ENCODE measurements around the gene RAI14. TPM values are rescaled to one million over a fixed set of nuclear protein-coding genes. Genes with fewer than 3 reads are reported as not detected.
A peak's percentile ranks its signal among the peaks of the same experiment; 100 is the strongest.

The RAI14 gene
- total RNA-seq, 1 experiment from 2014 or later: 133 TPM

- ChIA-PET CTCF (no interaction called here), POLR2A (ENCODE audit: unreplicated experiment) (no interaction called here)
- Histone ChIP-seq H3K4me1 (replicated peaks; ENCODE audit: insufficient read depth) (peaks cover 19% of the 10 kb centered on the region), H3K36me3 (ENCODE audit: low read depth) (peaks cover 58% of the 10 kb centered on the region), H3K9me2 (ENCODE audit: insufficient read depth) (no peaks in the 10 kb centered on the region), H3K4me2 (no peak overlapping the region), H3K27ac (peak overlapping the region; percentile 30), H4K20me1 (ENCODE audit: insufficient read depth) (0 out of 2 replicates have a peak, but pooled peaks cover 6% of the 10 kb centered on the region), H3K9me3 (ENCODE audit: insufficient read depth, low read depth) (no peaks in the 10 kb centered on the region), H2AFZ (no peak overlapping the region), H3K4me3 (no peak overlapping the region), H3K79me2 (ENCODE audit: low read depth) (peaks cover 93% of the 10 kb centered on the region), H3K27me3 (ENCODE audit: insufficient read depth, low read depth) (no peaks in the 10 kb centered on the region), H3F3A (ENCODE audit: insufficient read depth, low read depth) (peaks cover 48% of the 10 kb centered on the region; the same call in 1 of the 2 replicates)
- no TSS peak for BruUV-seq (replicated peaks)
- no peak for DNase-seq
- TF ChIP-seq CTCF (conservative IDR thresholded peaks at IDR 0.05): no peak
- TF ChIP-seq EZH2 (IDR thresholded peaks at IDR 0.05; ENCODE audit: low read depth): no peak
- intact Hi-C loops (cut with micrococcal nuclease; ENCODE audit: unreplicated experiment): no loop called here
These were observed 37.9 kb downstream of the RAI14 start for GRCh38 chr5:34694012-34694411.

DNA sequence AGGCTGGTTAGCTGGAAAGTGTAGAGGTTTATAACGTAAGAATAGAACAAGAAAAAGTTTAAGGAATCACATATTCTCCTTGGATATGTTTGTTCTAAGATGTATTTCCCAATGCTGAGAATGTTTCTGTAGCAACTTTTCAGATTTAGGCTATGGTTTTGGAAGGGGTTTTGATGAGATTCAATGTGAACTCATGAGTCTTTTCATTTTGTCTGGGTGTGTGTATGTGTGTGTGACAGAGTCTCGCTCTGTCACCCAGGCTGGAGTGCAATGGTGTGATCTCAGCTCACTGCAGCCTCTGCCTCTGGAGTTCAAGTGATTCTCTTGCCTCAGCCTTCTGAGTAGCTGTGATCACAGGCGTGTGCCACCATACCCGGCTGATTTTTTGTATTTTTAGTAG, 38.6 kb downstream of the RAI14 start:
- Histone ChIP-seq H3K4me2 (no peak overlapping the region), H3K9me2 (ENCODE audit: insufficient read depth) (no peaks in the 10 kb centered on the region), H3K27ac (peak overlapping the region; percentile 30), H3K4me1 (replicated peaks; ENCODE audit: insufficient read depth) (peaks cover 26% of the 10 kb centered on the region), H3K27me3 (ENCODE audit: insufficient read depth, low read depth) (no peaks in the 10 kb centered on the region), H2AFZ (no peak overlapping the region), H4K20me1 (ENCODE audit: insufficient read depth) (0 out of 2 replicates have a peak, but pooled peaks cover 6% of the 10 kb centered on the region), H3K9me3 (ENCODE audit: insufficient read depth, low read depth) (no peaks in the 10 kb centered on the region), H3K36me3 (ENCODE audit: low read depth) (peaks cover 58% of the 10 kb centered on the region), H3K4me3 (no peak overlapping the region), H3K79me2 (ENCODE audit: low read depth) (peaks cover 93% of the 10 kb centered on the region), H3F3A (ENCODE audit: insufficient read depth, low read depth) (peaks cover 55% of the 10 kb centered on the region)
- BruUV-seq (replicated peaks): no TSS peak
- intact Hi-C loops (cut with micrococcal nuclease; ENCODE audit: unreplicated experiment): no loop called here
- DNase-seq: no peak
- TF ChIP-seq CTCF (conservative IDR thresholded peaks at IDR 0.05) (no peak), EZH2 (IDR thresholded peaks at IDR 0.05; ENCODE audit: low read depth) (no peak)
- ChIA-PET CTCF (no interaction called here), POLR2A (ENCODE audit: unreplicated experiment) (interaction anchor here (0.7 kb wide), 1 partner anchor 1076 kb away, joined by 7 read pairs; no protein-coding TSS in a partner anchor)

GRCh38 chr5:34695275-34696027, 39.3 kb downstream of the RAI14 start:
- Histone ChIP-seq H3K9me3 (ENCODE audit: insufficient read depth, low read depth) (no peaks in the 10 kb centered on the region), H3K27ac (peak overlapping the region; percentile 30; the same call in 1 of the 2 replicates), H3K27me3 (ENCODE audit: insufficient read depth, low read depth) (no peaks in the 10 kb centered on the region), H3F3A (ENCODE audit: insufficient read depth, low read depth) (peaks cover 54% of the 10 kb centered on the region), H3K79me2 (ENCODE audit: low read depth) (peaks cover 93% of the 10 kb centered on the region), H4K20me1 (ENCODE audit: insufficient read depth) (peaks cover 6% of the 10 kb centered on the region; the same call in 1 of the 2 replicates), H3K4me1 (replicated peaks; ENCODE audit: insufficient read depth) (peaks cover 33% of the 10 kb centered on the region), H3K4me3 (no peak overlapping the region), H3K9me2 (ENCODE audit: insufficient read depth) (no peaks in the 10 kb centered on the region), H2AFZ (no peak overlapping the region), H3K36me3 (ENCODE audit: low read depth) (peaks cover 55% of the 10 kb centered on the region), H3K4me2 (0 out of 2 replicates have a peak overlapping the region, but pooled peaks have one; percentile 4)
- DNase-seq: no peak
- CTCF ChIA-PET: no interaction called here
- TF ChIP-seq EZH2 (IDR thresholded peaks at IDR 0.05; ENCODE audit: low read depth) (no peak), CTCF (conservative IDR thresholded peaks at IDR 0.05) (no peak)
- intact Hi-C loops (cut with micrococcal nuclease; ENCODE audit: unreplicated experiment): no loop called here
- POLR2A ChIA-PET (ENCODE audit: unreplicated experiment): interaction anchor here (0.6 to 0.7 kb wide), 2 partner anchors 9 to 1077 kb away, joined by 7 read pairs; no protein-coding TSS in a partner anchor
- no TSS peak for BruUV-seq (replicated peaks)
